SU-DHL-6 (cell line): ENCODE measurements around the gene DNAAF8.

Experiments
- CTCF ChIP-seq: fragments of 200-600 bp; sonication (generic); IDR thresholded peaks from one replicate; pipeline ENCODE4 v1.5.1; 2017; ENCODE audit warnings: antibody characterized with exemption, mild to moderate bottlenecking, low read length, moderate library complexity; ENCODE audit not compliant: insufficient read depth, poor library complexity, severe bottlenecking
- EZH2phosphoT487 ChIP-seq: fragments of 200-600 bp; sonication (generic), shearing (Covaris generic); conservative IDR thresholded peaks from 2 replicates; pipeline ENCODE4 v1.6.1; 2018; ENCODE audit warnings: mild to moderate bottlenecking, antibody characterized with exemption, low read length, moderate library complexity, mixed read lengths

- no peak for TF ChIP-seq CTCF
- no peak for TF ChIP-seq EZH2phosphoT487
Observed at GRCh38 chr16:4733747-4734062, 632 bp upstream of the DNAAF8 start.
